ENCODE data around the gene LAMP2.

The LAMP2 gene

GRCh38 chrX:120380699-120381098 is 88.4 kb downstream of the LAMP2 start:
- TF ChIP-seq CTCF (IDR thresholded peaks at IDR 0.05) = peak; percentile 54
- no peak for TF ChIP-seq ZFX (IDR thresholded peaks at IDR 0.05; ENCODE audit: borderline replicate concordance)
- no peak overlapping the region for H3K27ac ChIP-seq

GRCh38 chrX:120379937-120380681 is 89.0 kb downstream of the LAMP2 start:
- H3K27ac ChIP-seq = no peak overlapping the region
- no peak for TF ChIP-seq CTCF (IDR thresholded peaks at IDR 0.05)
- TF ChIP-seq ZFX (IDR thresholded peaks at IDR 0.05; ENCODE audit: borderline replicate concordance) = no peak

GRCh38 chrX:120378570-120378969 is 90.5 kb downstream of the LAMP2 start:
- no peak for TF ChIP-seq CTCF (IDR thresholded peaks at IDR 0.05)
- no peak overlapping the region for H3K27ac ChIP-seq
